ENCODE measurements around the gene CHRM5. TPM values are rescaled to one million over a fixed set of nuclear protein-coding genes. Genes with fewer than 3 reads are reported as not detected.

The CHRM5 gene
- total RNA-seq, 2 donors from 2014 or later: 0.11 TPM; not detected in 1

- Histone ChIP-seq H3K9me3 (no peaks in the 10 kb centered on the region), H3K4me3 (no peak overlapping the region), H3K4me1 (replicated peaks) (no peaks in the 10 kb centered on the region), H3K27me3 (replicated peaks; ENCODE audit: insufficient read depth) (no peaks in the 10 kb centered on the region), H3K27ac (no peak overlapping the region), H3K36me3 (no peaks in the 10 kb centered on the region)
- WGBS: 69% methylated on average over 6 of the region's 6 CpGs
- intact Hi-C loops (cut with DNase I): no loop called here
- DNase-seq (ENCODE audit: low spot score): no peak
- TF ChIP-seq POLR2A (IDR thresholded peaks at IDR 0.05): no peak
- no peak for TF ChIP-seq POLR2AphosphoS5 (IDR thresholded peaks at IDR 0.05)
- no peak for TF ChIP-seq CTCF (IDR thresholded peaks at IDR 0.05)
Measured at GRCh38 chr15:34111488-34111887, 143.2 kb downstream of the CHRM5 start.

GRCh38 chr15:34114215-34114614 lies 145.9 kb downstream of the CHRM5 start:
- Histone ChIP-seq H3K27ac (no peak overlapping the region), H3K4me3 (no peak overlapping the region), H3K4me1 (replicated peaks) (no peaks in the 10 kb centered on the region), H3K9me3 (no peaks in the 10 kb centered on the region), H3K27me3 (replicated peaks; ENCODE audit: insufficient read depth) (no peaks in the 10 kb centered on the region), H3K36me3 (no peaks in the 10 kb centered on the region)
- TF ChIP-seq CTCF (IDR thresholded peaks at IDR 0.05) (no peak), POLR2AphosphoS5 (IDR thresholded peaks at IDR 0.05) (no peak), POLR2A (IDR thresholded peaks at IDR 0.05) (no peak)
- DNase-seq (ENCODE audit: low spot score): no peak
- intact Hi-C loops (cut with DNase I): no loop called here
- 73% methylated on average over 2 of the region's 2 CpGs for WGBS

GRCh38 chr15:34114739-34115138 lies 146.4 kb downstream of the CHRM5 start:
- Histone ChIP-seq H3K36me3 (no peaks in the 10 kb centered on the region), H3K9me3 (no peaks in the 10 kb centered on the region), H3K4me1 (replicated peaks) (no peaks in the 10 kb centered on the region), H3K27me3 (replicated peaks; ENCODE audit: insufficient read depth) (no peaks in the 10 kb centered on the region), H3K4me3 (no peak overlapping the region), H3K27ac (no peak overlapping the region)
- TF ChIP-seq POLR2AphosphoS5 (IDR thresholded peaks at IDR 0.05) (no peak), POLR2A (IDR thresholded peaks at IDR 0.05) (no peak), CTCF (IDR thresholded peaks at IDR 0.05) (no peak)
- 92% methylated on average over 3 of the region's 3 CpGs for WGBS
- intact Hi-C loops (cut with DNase I): no loop called here
- no peak for DNase-seq (ENCODE audit: low spot score)

- H3K9me3 ChIP-seq: no peaks in the 10 kb centered on the region
- TF ChIP-seq POLR2AphosphoS5 (IDR thresholded peaks at IDR 0.05): no peak
- TF ChIP-seq CTCF (IDR thresholded peaks at IDR 0.05): no peak
- no peak for TF ChIP-seq POLR2A (IDR thresholded peaks at IDR 0.05)
- H3K36me3 ChIP-seq: no peaks in the 10 kb centered on the region
- no peaks in the 10 kb centered on the region for H3K4me1 ChIP-seq (replicated peaks)
- intact Hi-C loops (cut with DNase I): no loop called here
- 42% methylated on average over 2 of the region's 2 CpGs for WGBS
- H3K4me3 ChIP-seq: no peak overlapping the region
- H3K27ac ChIP-seq: no peak overlapping the region
- no peak for DNase-seq (ENCODE audit: low spot score)
- no peaks in the 10 kb centered on the region for H3K27me3 ChIP-seq (replicated peaks; ENCODE audit: insufficient read depth)
Measured at GRCh38 chr15:34116620-34117019, 148.3 kb downstream of the CHRM5 start.

Other genes starting within 250 kb of the CHRM5 start
- 10 to 100 TPM; 11.9 to 21.6 TPM for gene AVEN, start 70.7 kb downstream of the CHRM5 start, total RNA-seq
- 10 to 100 TPM; 52.7 to 56.0 TPM for gene EMC7, start 133.4 kb downstream of the CHRM5 start, total RNA-seq
- 1 to 10 TPM; 1.2 to 1.3 TPM for gene PGBD4, start 133.6 kb downstream of the CHRM5 start, total RNA-seq
- 10 to 100 TPM; 24.8 to 53.6 TPM for gene KATNBL1, start 241.6 kb downstream of the CHRM5 start, total RNA-seq

All from prostate gland (tissue), 2 donors.